Measurements from ENCODE around the gene WDR91.
"Not testable (repeated sequence)": the region's sequence is repeated elsewhere in the genome, so short reads cannot be mapped to it uniquely, and the experiment has no call there.

The WDR91 gene

GRCh38 chr7:135179321-135179925, 31.9 kb downstream of the WDR91 start:
- no peak for DNase-seq (ENCODE audit: low spot score)

- no peak for DNase-seq (ENCODE audit: low spot score)
These were observed 33.0 kb downstream of the WDR91 start for GRCh38 chr7:135178364-135178763.

GRCh38 chr7:135177028-135177696, 34.2 kb downstream of the WDR91 start:
- no peak for DNase-seq (ENCODE audit: low spot score)

- no peak for DNase-seq (ENCODE audit: low spot score)
These were observed 35.4 kb downstream of the WDR91 start for GRCh38 chr7:135175931-135176330.

GRCh38 chr7:135174941-135175340, 36.4 kb downstream of the WDR91 start:
- DNase-seq (ENCODE audit: low spot score) = no peak

GRCh38 chr7:135173916-135174315, 37.4 kb downstream of the WDR91 start:
- not testable (repeated sequence) for DNase-seq (ENCODE audit: low spot score)

- DNase-seq (ENCODE audit: low spot score) = peak; percentile 23
These were observed 39.6 kb downstream of the WDR91 start for GRCh38 chr7:135171581-135172291.

GRCh38 chr7:135170998-135171481, 40.3 kb downstream of the WDR91 start:
- DNase-seq (ENCODE audit: low spot score) = not testable (repeated sequence)

- DNase-seq (ENCODE audit: low spot score) = peak; percentile 75
These were observed 40.9 kb downstream of the WDR91 start, which contains the start of gene CYREN for GRCh38 chr7:135170274-135170997. TSS of gene CYREN (minus strand) at chr7:135170707. CDS start at chr7:135168922, 1,785 bp downstream.

GRCh38 chr7:135169964-135170273, 41.4 kb downstream of the WDR91 start:
- DNase-seq (ENCODE audit: low spot score) = peak; percentile 25

GRCh38 chr7:135169141-135169963, 42.0 kb downstream of the WDR91 start:
- peak; percentile 40 for DNase-seq (ENCODE audit: low spot score)

- no peak for DNase-seq (ENCODE audit: low spot score)
These were observed 42.7 kb downstream of the WDR91 start for GRCh38 chr7:135168489-135169140.

- no peak for DNase-seq (ENCODE audit: low spot score)
These were observed 43.3 kb downstream of the WDR91 start for GRCh38 chr7:135168001-135168400.

GRCh38 chr7:135167365-135167917, 43.9 kb downstream of the WDR91 start:
- no peak for DNase-seq (ENCODE audit: low spot score)

- no peak for DNase-seq (ENCODE audit: low spot score)
These were observed 44.9 kb downstream of the WDR91 start for GRCh38 chr7:135166338-135166990.

GRCh38 chr7:135165862-135166261, 45.5 kb downstream of the WDR91 start:
- DNase-seq (ENCODE audit: low spot score) = no peak

- DNase-seq (ENCODE audit: low spot score) = peak; percentile 11
These were observed 46.8 kb downstream of the WDR91 start for GRCh38 chr7:135164357-135165061.

GRCh38 chr7:135162382-135163001, 48.8 kb downstream of the WDR91 start:
- no peak for DNase-seq (ENCODE audit: low spot score)

GRCh38 chr7:135161669-135162068, 49.7 kb downstream of the WDR91 start:
- no peak for DNase-seq (ENCODE audit: low spot score)

Data from cerebellar cortex (tissue), 1 donor.